Mucosa of descending colon (tissue), 3 donors: ENCODE data around the gene ATRIP. TPM values are rescaled to one million over a fixed set of nuclear protein-coding genes. Genes with fewer than 3 reads are reported as not detected.

ENCODE experiments used
- ATAC-seq: fragments of 200-7000 bp; cut with Tn5 transposase; one replicate; pipeline ENCODE4 v1.9.1; 2020; ENCODE audit warnings: mild to moderate bottlenecking, moderate library complexity
- DNase-seq, 3 donors: peaks; one replicate each; pipeline ENCODE4 v3.0.0-alpha.2; 2020
- H3K36me3 ChIP-seq: fragments of 200-600 bp; one replicate; pipeline ENCODE4 v1.8.0; 2021; ENCODE audit warnings: low read depth, mild to moderate bottlenecking
- H3K4me1 ChIP-seq: fragments of 200-600 bp; one replicate; pipeline ENCODE4 v1.8.0; 2021; ENCODE audit warnings: low read depth, mild to moderate bottlenecking
- H3K4me3 ChIP-seq: fragments of 200-600 bp; one replicate; pipeline ENCODE4 v1.8.0; 2021; ENCODE audit warnings: mild to moderate bottlenecking
- H3K9me3 ChIP-seq: fragments of 200-600 bp; one replicate; pipeline ENCODE4 v1.8.0; 2021; ENCODE audit warnings: mild to moderate bottlenecking
- CTCF ChIP-seq: fragments of 200-600 bp; IDR thresholded peaks from one replicate; pipeline ENCODE4 v1.8.0; 2022; ENCODE audit warnings: antibody characterized with exemption, mild to moderate bottlenecking
- intact Hi-C, 2 donors: fragments of 100-400 bp; cut with DNase I in 1 of 2; cut with micrococcal nuclease in 1 of 2; formaldehyde crosslinking; loops; one replicate each; pipeline versions ENCODE4 v1.11.0 to v1.11.1; 2022; cut with DNase I, micrococcal nuclease
- total RNA-seq, 3 donors: library from RNA; stranded (reverse); fragmentation: NEBNext Ultra II Directional in 2 of 3; extraction: Animal tissue kit (Norgen Biotek cat#: 25700) in 2 of 3; gene quantifications; one replicate each; pipeline versions ENCODE4 v1.2.1 to v1.2.4, GENCODE V29; 2021 to 2023
- donor health status: DM: no; HTN: no; CAD: no; lungs with moderate emphysema.
- donor health status: DM: no; HTN: no; CAD: no.
- donor health status: DM: no; HTN: yes; CAD: no.

Gene ATRIP
- total RNA-seq, 3 donors from 2014 or later, result 4.5 to 7.2 (median 6.2) TPM

GRCh38 chr3:48431224-48432029 is 15.1 kb upstream of the ATRIP start:
- no peaks in the 10 kb centered on the region for H3K36me3 ChIP-seq
- DNase-seq (peak in 2 of 3 donors; percentile 27), ATAC-seq (no peak)
- peaks cover 47% of the 10 kb centered on the region for H3K4me1 ChIP-seq
- H3K4me3 ChIP-seq, result no peak overlapping the region
- no peaks in the 10 kb centered on the region for H3K9me3 ChIP-seq
- intact Hi-C loops, result no loop called here
- TF ChIP-seq CTCF, result no peak

GRCh38 chr3:48432411-48433371 is 13.8 kb upstream of the ATRIP start:
- Histone ChIP-seq H3K4me1 (peaks cover 34% of the 10 kb centered on the region), H3K4me3 (no peak overlapping the region), H3K9me3 (no peaks in the 10 kb centered on the region), H3K36me3 (no peaks in the 10 kb centered on the region)
- TF ChIP-seq CTCF, result no peak
- intact Hi-C loops, result no loop called here
- ATAC-seq (no peak), DNase-seq (peak; percentile 23 to 50 (median 46))

GRCh38 chr3:48433472-48434118 is 12.9 kb upstream of the ATRIP start:
- DNase-seq (peak; percentile 73 to 85 (median 80)), ATAC-seq (peak; percentile 69)
- Histone ChIP-seq H3K9me3 (no peaks in the 10 kb centered on the region), H3K4me3 (no peak overlapping the region), H3K4me1 (peaks cover 33% of the 10 kb centered on the region), H3K36me3 (no peaks in the 10 kb centered on the region)
- intact Hi-C loops, result no loop called here
- no peak for TF ChIP-seq CTCF

GRCh38 chr3:48434591-48435222 is 11.8 kb upstream of the ATRIP start:
- Histone ChIP-seq H3K9me3 (no peaks in the 10 kb centered on the region), H3K4me3 (no peak overlapping the region), H3K36me3 (no peaks in the 10 kb centered on the region), H3K4me1 (peaks cover 41% of the 10 kb centered on the region)
- intact Hi-C loops, result loop anchor here (5.0 kb wide), 2 partner anchors 32 to 162 kb away; no protein-coding TSS in a partner anchor
- ATAC-seq, result no peak
- peak; percentile 56 to 71 (median 62) for DNase-seq
- TF ChIP-seq CTCF, result no peak

GRCh38 chr3:48435223-48435595 is 11.3 kb upstream of the ATRIP start:
- ATAC-seq (no peak), DNase-seq (no peak)
- intact Hi-C loops, result loop anchor here (5.0 kb wide), 2 partner anchors 33 to 163 kb away; no protein-coding TSS in a partner anchor
- Histone ChIP-seq H3K4me3 (no peak overlapping the region), H3K36me3 (no peaks in the 10 kb centered on the region), H3K9me3 (no peaks in the 10 kb centered on the region), H3K4me1 (peaks cover 40% of the 10 kb centered on the region)
- no peak for TF ChIP-seq CTCF
